ENCODE results near the gene KCND3.

KCND3 gene

GRCh38 chr1:111958075-111958474 is 31.4 kb downstream of the KCND3 start:
- no peak for DNase-seq (ENCODE audit: low read depth)

GRCh38 chr1:111956155-111956771 is 33.2 kb downstream of the KCND3 start:
- DNase-seq (ENCODE audit: low read depth): no peak

- DNase-seq (ENCODE audit: low read depth): no peak
Measured at GRCh38 chr1:111955755-111956154, 33.7 kb downstream of the KCND3 start.

DNA sequence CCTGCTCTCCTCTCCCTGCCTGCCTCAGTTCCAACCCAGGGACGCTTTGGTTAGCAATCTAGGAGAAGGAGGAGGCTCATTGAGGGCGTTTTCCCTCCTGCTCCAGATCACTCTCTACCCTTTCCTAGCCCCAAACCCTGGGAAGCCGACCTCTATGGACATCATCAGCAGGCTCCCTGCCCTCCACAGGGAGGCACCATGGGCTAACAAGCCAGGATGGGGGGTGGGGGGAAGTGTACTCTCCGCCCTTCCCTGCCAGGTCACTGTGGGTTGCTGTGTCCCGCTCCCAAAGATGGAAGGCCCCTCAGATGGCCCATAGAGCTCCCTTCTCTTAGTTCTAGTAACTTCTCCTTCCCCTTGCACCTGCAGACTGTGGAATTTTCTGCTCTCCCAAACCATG is 35.7 kb downstream of the KCND3 start:
- no peak for DNase-seq (ENCODE audit: low read depth)

- DNase-seq (ENCODE audit: low read depth): no peak
Measured at GRCh38 chr1:111952125-111952657, 37.3 kb downstream of the KCND3 start.

- DNase-seq (ENCODE audit: low read depth): no peak
Measured at GRCh38 chr1:111948209-111949171, 41.0 kb downstream of the KCND3 start.

GRCh38 chr1:111943846-111944749 is 45.4 kb downstream of the KCND3 start:
- no peak for DNase-seq (ENCODE audit: low read depth)

DNA sequence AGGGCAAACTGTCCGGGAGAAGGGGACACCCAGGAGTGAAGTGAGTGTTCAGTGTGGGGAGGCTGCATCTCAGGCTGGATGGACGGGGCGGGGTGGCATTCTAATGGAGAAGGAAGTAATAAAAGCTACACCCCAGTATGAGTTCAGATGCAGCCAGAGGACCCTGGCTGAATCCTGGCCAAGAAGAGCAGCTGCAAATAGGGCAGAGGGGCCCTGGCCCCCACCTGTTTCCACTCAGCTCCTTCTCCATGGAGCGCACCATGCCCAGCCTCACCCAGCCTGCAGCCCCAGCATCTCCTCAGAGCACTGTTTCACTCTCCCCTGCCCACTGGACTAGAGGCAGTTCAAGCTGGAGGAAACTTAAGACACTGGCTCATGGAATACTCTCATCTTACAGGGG is 46.4 kb downstream of the KCND3 start:
- no peak for DNase-seq (ENCODE audit: low read depth)

DNA sequence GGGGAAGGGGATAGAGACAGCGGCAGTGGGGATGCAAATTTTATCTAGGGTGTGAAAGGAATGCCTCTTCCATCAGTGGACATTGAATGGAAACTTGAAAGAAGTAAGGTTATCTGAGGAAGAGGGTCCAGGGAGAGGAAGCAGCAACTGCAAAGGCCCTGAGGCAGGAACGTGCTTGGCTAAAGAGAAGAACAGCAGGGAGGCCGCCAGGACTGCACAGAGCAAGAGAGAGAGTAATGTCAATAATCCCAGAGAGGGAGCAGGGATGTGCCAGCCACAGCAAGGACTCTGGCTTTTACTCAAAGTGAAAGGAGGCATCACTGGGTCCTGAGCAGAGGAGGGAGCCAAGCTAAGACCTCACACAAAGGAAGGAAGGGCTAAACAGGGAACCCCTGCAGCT is 50.9 kb downstream of the KCND3 start:
- DNase-seq (ENCODE audit: low read depth): no peak

GRCh38 chr1:111938123-111938522 is 51.3 kb downstream of the KCND3 start:
- no peak for DNase-seq (ENCODE audit: low read depth)

GRCh38 chr1:111937147-111937725 is 52.2 kb downstream of the KCND3 start:
- no peak for DNase-seq (ENCODE audit: low read depth)

- DNase-seq (ENCODE audit: low read depth): no peak
Measured at GRCh38 chr1:111934106-111934852, 55.2 kb downstream of the KCND3 start.

DNA sequence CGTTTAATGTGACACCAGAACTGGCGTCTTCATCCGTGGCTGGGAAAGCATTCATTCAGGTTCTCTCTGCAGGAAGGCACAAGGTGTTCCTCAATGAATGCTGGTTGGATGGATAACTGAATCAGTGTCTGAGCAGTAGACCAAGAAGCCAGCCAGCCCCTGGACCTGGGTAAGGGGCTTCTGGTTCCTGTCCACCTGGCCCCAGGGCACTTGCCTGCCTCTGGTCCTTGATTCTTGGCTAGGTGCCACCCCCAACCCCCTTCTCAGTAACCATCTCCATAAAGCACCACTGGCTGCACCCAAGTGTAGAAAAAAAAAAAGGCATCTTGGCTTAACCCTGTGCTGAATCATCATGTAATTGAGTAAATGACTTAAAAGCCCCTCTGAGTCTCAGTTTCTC is 59.1 kb downstream of the KCND3 start:
- no peak for DNase-seq (ENCODE audit: low read depth)

DNA sequence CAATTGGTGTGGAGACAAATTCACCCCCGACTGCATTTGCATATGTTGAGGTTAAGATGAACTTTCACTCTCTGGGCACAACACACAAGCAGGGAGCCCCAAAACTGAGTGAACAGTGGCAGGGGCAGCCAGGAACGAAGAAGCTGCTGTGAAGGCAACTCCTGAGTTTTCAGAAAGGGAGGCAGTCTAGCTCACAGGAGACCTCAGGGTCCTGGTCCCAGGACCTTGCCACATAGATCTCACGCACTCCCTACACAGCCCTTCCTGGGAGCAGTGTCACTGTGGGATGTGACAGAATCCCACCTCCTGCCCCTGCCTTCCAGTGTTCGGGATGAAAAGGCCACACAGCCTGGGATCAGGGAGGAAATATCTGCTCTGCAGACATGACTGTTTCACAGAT is 60.9 kb downstream of the KCND3 start:
- DNase-seq (ENCODE audit: low read depth): no peak

GRCh38 chr1:111927652-111928051 is 61.8 kb downstream of the KCND3 start:
- no peak for DNase-seq (ENCODE audit: low read depth)

DNA sequence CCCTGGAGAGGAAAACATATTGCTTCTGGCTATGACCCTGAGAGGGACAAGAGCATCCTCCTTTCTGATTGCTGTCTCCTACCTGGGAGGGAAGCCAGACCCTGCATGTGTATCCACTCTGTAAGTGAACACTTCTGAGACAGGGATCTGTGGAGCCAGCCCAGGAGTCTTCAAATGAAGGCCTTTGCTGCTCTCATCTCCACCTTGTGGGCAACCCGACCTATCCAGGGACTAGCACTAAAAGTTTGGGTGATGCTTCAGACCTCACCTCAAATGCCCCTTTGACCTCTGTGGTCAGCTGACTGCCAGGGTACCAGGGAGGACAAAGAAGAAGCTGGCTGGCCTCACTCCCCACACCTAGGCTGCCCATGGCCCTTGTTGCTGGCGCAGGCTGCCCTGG is 64.7 kb downstream of the KCND3 start:
- DNase-seq (ENCODE audit: low read depth): no peak

GRCh38 chr1:111923766-111924165 is 65.7 kb downstream of the KCND3 start:
- no peak for DNase-seq (ENCODE audit: low read depth)

GRCh38 chr1:111921948-111922347 is 67.5 kb downstream of the KCND3 start:
- no peak for DNase-seq (ENCODE audit: low read depth)

DNA sequence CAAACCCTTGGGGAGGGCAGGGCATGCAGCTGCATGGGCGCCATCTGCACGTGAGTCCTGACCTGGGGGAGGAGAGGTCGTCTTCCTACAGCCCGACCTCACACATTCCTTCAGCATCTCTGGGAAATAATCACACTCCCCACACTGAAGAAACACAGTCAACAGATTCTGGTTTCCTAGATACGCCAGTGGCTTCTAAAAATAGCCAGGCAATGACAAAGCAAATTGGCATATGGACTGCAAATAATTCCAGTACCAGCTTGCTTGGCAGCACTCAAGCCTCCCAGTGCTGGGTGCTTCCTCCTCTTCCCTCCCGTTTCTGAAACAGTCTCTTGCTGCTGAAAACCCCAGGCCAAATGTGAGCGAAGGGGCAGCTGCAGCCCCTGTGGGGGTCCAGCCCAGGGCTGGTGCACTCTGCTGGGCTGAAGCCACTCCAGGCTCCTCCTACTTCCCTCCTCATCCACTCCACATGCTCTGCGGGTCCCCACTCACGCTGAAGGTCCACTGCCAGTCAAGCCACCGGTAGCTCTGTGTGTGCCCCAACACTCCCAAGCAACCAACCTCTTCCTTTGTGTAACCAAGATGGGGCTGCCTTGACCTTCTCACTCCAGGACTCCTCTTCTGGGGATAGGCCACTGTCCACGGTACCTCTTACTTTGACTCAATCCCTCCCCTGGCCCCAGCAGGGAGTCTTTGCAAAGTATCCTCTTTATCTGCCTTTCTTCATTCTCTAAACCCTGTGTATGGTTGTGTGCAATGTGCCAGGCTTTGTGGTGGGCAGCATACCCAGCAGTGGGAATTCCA is 69.0 kb downstream of the KCND3 start:
- DNase-seq (ENCODE audit: low read depth): no peak

All from fibroblast of the conjunctiva (primary cell).